Measurements from ENCODE around the gene KLF16.

- TF ChIP-seq MXI1 (IDR thresholded peaks at IDR 0.05; ENCODE audit: low read depth, low read length) (no peak), RUNX1 (IDR thresholded peaks at IDR 0.05; ENCODE audit: low read depth) (no peak), ZNF518B (CRISPR knock-in tag; IDR thresholded peaks at IDR 0.05) (no peak), EP300 (IDR thresholded peaks at IDR 0.05; ENCODE audit: low read length) (no peak)
Measured at GRCh38 chr19:1845125-1845515, 18.3 kb downstream of the KLF16 start.
